SU-DHL-6 (cell line): ENCODE measurements around the gene PDZD8.

Source experiments
- H2AFZ ChIP-seq: fragments of 200-600 bp; sonication (generic); 2 replicates; pipeline ENCODE4 v1.6.1; 2014; ENCODE audit warnings: low read depth, mild to moderate bottlenecking, moderate library complexity, mixed read lengths, antibody characterized with exemption, low read length; ENCODE audit not compliant: severe bottlenecking
- H3F3A ChIP-seq: fragments of 200-600 bp; shearing (Covaris generic); 2 replicates; pipeline ENCODE4 v1.6.0; 2016; ENCODE audit warnings: antibody characterized with exemption, mild to moderate bottlenecking; ENCODE audit not compliant: insufficient read depth
- H3K27ac ChIP-seq: fragments of 200-600 bp; sonication (generic); 2 replicates; pipeline ENCODE4 v1.5.1; 2016; ENCODE audit warnings: low read depth, mild to moderate bottlenecking, low read length, moderate library complexity, mixed read lengths
- H3K27me3 ChIP-seq: fragments of 200-600 bp; sonication (generic), shearing (Covaris generic); 2 replicates; pipeline ENCODE4 v1.6.0; 2014; ENCODE audit warnings: mild to moderate bottlenecking, low read length
- H3K36me3 ChIP-seq: fragments of 200-600 bp; sonication (generic); 2 replicates; pipeline ENCODE4 v1.6.1; 2014; ENCODE audit warnings: mild to moderate bottlenecking, low read length, mixed read lengths
- H3K4me2 ChIP-seq: fragments of 300-600, 200-600 bp; shearing (Covaris generic), sonication (generic); 2 replicates; pipeline ENCODE4 v1.6.0; 2014; ENCODE audit warnings: low read length, low read depth, mild to moderate bottlenecking; ENCODE audit not compliant: poor library complexity, severe bottlenecking
- H3K4me3 ChIP-seq: fragments of 200-600 bp; sonication (generic); 2 replicates; pipeline ENCODE4 v1.5.1; 2014; ENCODE audit warnings: antibody characterized with exemption, low read length, mild to moderate bottlenecking, mixed read lengths; ENCODE audit not compliant: insufficient read depth, poor library complexity, severe bottlenecking
- H3K79me2 ChIP-seq: fragments of 200-600 bp; sonication (generic); 2 replicates; pipeline ENCODE4 v1.6.1; 2014; ENCODE audit warnings: mild to moderate bottlenecking, low read length, moderate library complexity; ENCODE audit not compliant: insufficient read depth
- H3K9ac ChIP-seq: fragments of 200-600 bp; sonication (generic); 2 replicates; pipeline ENCODE4 v1.7.0; 2014; ENCODE audit warnings: mild to moderate bottlenecking, low read length
- H3K9me2 ChIP-seq: fragments of 200-600 bp; sonication (generic); replicated peaks from 2 replicates; pipeline ENCODE4 v1.6.1; 2014; ENCODE audit warnings: low read length; ENCODE audit not compliant: insufficient read depth
- H3K9me3 ChIP-seq: fragments of 200-600 bp; sonication (generic); 2 replicates; pipeline ENCODE4 v1.6.1; 2014; ENCODE audit warnings: low read length, mixed read lengths; ENCODE audit not compliant: insufficient read depth
- H4K20me1 ChIP-seq: fragments of 200-600 bp; sonication (generic); 2 replicates; pipeline ENCODE4 v1.6.1; 2014; ENCODE audit warnings: low read depth, mild to moderate bottlenecking, antibody characterized with exemption, low read length, moderate library complexity, mixed read lengths
- EZH2phosphoT487 ChIP-seq: fragments of 200-600 bp; sonication (generic), shearing (Covaris generic); conservative IDR thresholded peaks from 2 replicates; pipeline ENCODE4 v1.6.1; 2018; ENCODE audit warnings: mild to moderate bottlenecking, antibody characterized with exemption, low read length, moderate library complexity, mixed read lengths
- TF ChIP-seq, protein P1 (sequence below): fragments of 200-600 bp; sonication (generic); IDR thresholded peaks from one replicate; pipeline ENCODE4 v1.5.1; 2017; ENCODE audit warnings: antibody characterized with exemption, mild to moderate bottlenecking, low read length, moderate library complexity; ENCODE audit not compliant: insufficient read depth, poor library complexity, severe bottlenecking

PDZD8 gene

DNA sequence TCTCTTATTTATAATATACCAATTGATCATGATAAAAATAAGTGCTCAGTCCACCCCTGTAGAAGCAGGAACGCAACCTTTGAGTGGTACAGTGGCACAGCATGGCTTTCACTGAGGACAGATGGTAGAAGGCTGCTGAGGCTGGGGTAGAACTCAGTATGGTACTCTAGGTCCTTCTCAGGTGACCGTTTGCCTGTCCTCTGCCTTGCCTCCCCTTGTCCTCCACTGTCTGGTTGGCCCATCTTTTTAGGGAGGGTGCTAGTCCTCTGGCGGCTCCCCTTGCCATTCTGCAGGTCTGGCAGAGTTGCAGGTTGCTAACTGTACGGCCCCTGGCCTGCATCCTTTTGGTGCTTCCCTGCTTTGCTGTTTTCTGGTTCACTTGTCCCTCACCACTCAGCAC, 107.0 kb downstream of the PDZD8 start:
- H3K4me3 ChIP-seq = no peak overlapping the region
- no peak overlapping the region for H3K27ac ChIP-seq
- no peaks in the 10 kb centered on the region for H3K27me3 ChIP-seq
- H3F3A ChIP-seq = no peaks in the 10 kb centered on the region
- no peak overlapping the region for H3K4me2 ChIP-seq
- no peak overlapping the region for H3K9ac ChIP-seq
- H4K20me1 ChIP-seq = no peaks in the 10 kb centered on the region
- H3K79me2 ChIP-seq = no peaks in the 10 kb centered on the region
- no peak overlapping the region for H2AFZ ChIP-seq
- no peaks in the 10 kb centered on the region for H3K36me3 ChIP-seq
- no peaks in the 10 kb centered on the region for H3K9me2 ChIP-seq
- no peaks in the 10 kb centered on the region for H3K9me3 ChIP-seq
- TF ChIP-seq EZH2phosphoT487 = no peak
- TF ChIP-seq, protein P1, sequence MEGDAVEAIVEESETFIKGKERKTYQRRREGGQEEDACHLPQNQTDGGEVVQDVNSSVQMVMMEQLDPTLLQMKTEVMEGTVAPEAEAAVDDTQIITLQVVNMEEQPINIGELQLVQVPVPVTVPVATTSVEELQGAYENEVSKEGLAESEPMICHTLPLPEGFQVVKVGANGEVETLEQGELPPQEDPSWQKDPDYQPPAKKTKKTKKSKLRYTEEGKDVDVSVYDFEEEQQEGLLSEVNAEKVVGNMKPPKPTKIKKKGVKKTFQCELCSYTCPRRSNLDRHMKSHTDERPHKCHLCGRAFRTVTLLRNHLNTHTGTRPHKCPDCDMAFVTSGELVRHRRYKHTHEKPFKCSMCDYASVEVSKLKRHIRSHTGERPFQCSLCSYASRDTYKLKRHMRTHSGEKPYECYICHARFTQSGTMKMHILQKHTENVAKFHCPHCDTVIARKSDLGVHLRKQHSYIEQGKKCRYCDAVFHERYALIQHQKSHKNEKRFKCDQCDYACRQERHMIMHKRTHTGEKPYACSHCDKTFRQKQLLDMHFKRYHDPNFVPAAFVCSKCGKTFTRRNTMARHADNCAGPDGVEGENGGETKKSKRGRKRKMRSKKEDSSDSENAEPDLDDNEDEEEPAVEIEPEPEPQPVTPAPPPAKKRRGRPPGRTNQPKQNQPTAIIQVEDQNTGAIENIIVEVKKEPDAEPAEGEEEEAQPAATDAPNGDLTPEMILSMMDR = no peak

DNA sequence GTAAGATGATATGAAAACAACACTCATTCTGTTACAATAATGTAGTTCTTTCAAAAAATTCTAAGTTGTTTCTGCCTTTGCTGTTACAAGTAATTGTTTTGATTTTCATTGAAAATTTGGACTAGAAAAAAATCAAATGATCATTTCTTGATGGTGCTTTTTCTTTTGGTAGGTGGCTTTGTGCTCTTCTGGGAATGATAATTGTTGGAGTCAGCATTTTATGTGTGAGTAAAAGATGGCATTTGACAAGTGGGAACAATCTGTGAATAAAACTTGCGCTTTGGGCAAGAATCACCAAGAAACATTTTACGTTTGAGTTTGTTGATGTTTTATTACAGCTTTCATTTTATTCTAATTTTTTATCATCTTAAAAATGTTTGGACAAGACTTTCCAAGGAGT, 108.4 kb downstream of the PDZD8 start:
- Histone ChIP-seq H3K79me2 (no peaks in the 10 kb centered on the region), H3K9me3 (no peaks in the 10 kb centered on the region), H2AFZ (no peak overlapping the region)

DNA sequence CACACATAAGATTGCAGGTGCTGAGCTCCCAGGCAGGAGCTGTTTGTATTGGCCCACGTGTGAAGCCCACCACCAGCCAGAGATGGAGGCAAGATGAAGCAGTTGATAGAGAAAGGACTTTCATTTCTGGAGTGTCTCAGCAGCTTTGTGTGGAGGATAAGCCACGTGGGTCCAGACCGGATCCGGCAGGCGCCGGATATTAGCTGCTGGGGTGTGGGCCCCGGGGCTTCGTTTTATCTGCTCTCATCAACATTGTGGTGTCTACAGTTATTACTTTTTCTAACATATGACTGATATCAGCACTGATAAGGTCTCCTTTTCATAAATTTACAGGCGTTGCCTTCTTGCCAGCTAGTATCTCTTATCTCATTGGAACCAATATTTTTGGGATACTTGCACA, 108.8 kb downstream of the PDZD8 start:
- Histone ChIP-seq H3K27ac (no peak overlapping the region), H3K4me2 (no peak overlapping the region), H3K27me3 (no peaks in the 10 kb centered on the region), H3K9me2 (no peaks in the 10 kb centered on the region), H2AFZ (no peak overlapping the region), H3K79me2 (no peaks in the 10 kb centered on the region), H3F3A (no peaks in the 10 kb centered on the region), H4K20me1 (no peaks in the 10 kb centered on the region), H3K36me3 (no peaks in the 10 kb centered on the region), H3K9me3 (no peaks in the 10 kb centered on the region), H3K4me3 (no peak overlapping the region), H3K9ac (no peak overlapping the region)
- TF ChIP-seq EZH2phosphoT487 = no peak
- TF ChIP-seq, protein P1 = no peak

More for the DNA sequence above, 108.4 kb downstream of the PDZD8 start:
- H3F3A ChIP-seq = no peaks in the 10 kb centered on the region
- no peaks in the 10 kb centered on the region for H3K36me3 ChIP-seq
- no peaks in the 10 kb centered on the region for H4K20me1 ChIP-seq
- no peak overlapping the region for H3K4me3 ChIP-seq
- H3K9ac ChIP-seq = no peak overlapping the region
- no peaks in the 10 kb centered on the region for H3K9me2 ChIP-seq
- TF ChIP-seq, protein P1 = no peak
- no peak for TF ChIP-seq EZH2phosphoT487
- H3K27ac ChIP-seq = no peak overlapping the region
- no peak overlapping the region for H3K4me2 ChIP-seq
- H3K27me3 ChIP-seq = no peaks in the 10 kb centered on the region
